Psoas muscle (tissue), 8 donors: ENCODE data around the gene ACVR1B. TPM values are rescaled to one million over a fixed set of nuclear protein-coding genes. Genes with fewer than 3 reads are reported as not detected.

ENCODE experiments used
- ATAC-seq, 4 donors: fragments of 200-7000 bp; cut with Tn5 transposase; one replicate each; pipeline ENCODE4 v1.9.1; 2020; ENCODE audit warnings: moderate library complexity in 3 of 4, mild to moderate bottlenecking in 2 of 4
- DNase-seq, 2 donors: peaks; one replicate each; pipeline ENCODE4 v3.0.0-alpha.2; 2020
- H3K27ac ChIP-seq: fragments of 200-600 bp; one replicate; pipeline ENCODE4 v1.8.0; 2022
- H3K27me3 ChIP-seq, 3 donors: fragments of 200-600 bp in 1 of 3; one replicate each; pipeline versions ENCODE4 v1.6.1 to v1.8.0; 2013 to 2022; ENCODE audit warnings: low read length in 2 of 3, mild to moderate bottlenecking in 2 of 3, moderate library complexity in 1 of 3; ENCODE audit not compliant: insufficient read depth in 3 of 3
- H3K36me3 ChIP-seq, 2 donors: fragments of 200-600 bp in 1 of 2; one replicate each; pipeline versions ENCODE4 v1.6.1 to v1.8.0; 2013 to 2022; ENCODE audit warnings: low read depth in 1 of 2, mild to moderate bottlenecking in 1 of 2, moderate library complexity in 1 of 2; ENCODE audit not compliant: insufficient read depth in 1 of 2
- H3K4me1 ChIP-seq: fragments of 200-600 bp; one replicate; pipeline ENCODE4 v1.8.0; 2022
- H3K4me3 ChIP-seq: fragments of 200-600 bp; one replicate; pipeline ENCODE4 v1.8.0; 2022; ENCODE audit warnings: mild to moderate bottlenecking
- H3K9me3 ChIP-seq: fragments of 200-600 bp; one replicate; pipeline ENCODE4 v1.8.0; 2022
- WGBS, 3 donors: extraction: QIAGEN DNeasy Blood & Tissue Kit; methylation state at CpG; one replicate each; pipeline versions ENCODE4 v1.1.6 to v1.1.7; 2013; 5-methylcytosine and 5-hydroxymethylcytosine counted together
- intact Hi-C, 2 donors: fragments of 100-400 bp; cut with DNase I; formaldehyde crosslinking; loops; one replicate each; pipeline versions ENCODE4 v1.11.0 to v1.14.2; 2022
- polyA plus RNA-seq, 3 donors: library from polyadenylated mRNA; stranded (reverse); fragments of 200-250 nt; gene quantifications; one replicate each; pipeline ENCODE4 v1.2.3, GENCODE V29; 2013
- total RNA-seq, 4 donors: library from RNA; stranded (reverse); fragmentation: NEBNext Ultra II Directional in 2 of 4; extraction: Animal tissue kit (Norgen Biotek cat#: 25700) in 2 of 4; gene quantifications; one replicate each; pipeline versions ENCODE4 v1.2.1 to v1.2.4, GENCODE V29; 2021 to 2023
- TF ChIP-seq, protein P1 (sequence below): fragments of 200-600 bp; IDR thresholded peaks from one replicate; pipeline ENCODE4 v1.8.0; 2022; ENCODE audit warnings: antibody characterized with exemption
- donor health status: healthy with polysubstance abuse.
- donor health status: DM: no; HTN: no; CAD: no; lungs with moderate emphysema.
- donor health status: Bipolar disorder and iron deficiency.
- donor health status: healthy.
- donor health status: DM: yes; HTN: yes; CAD: no.
- donor health status: DM: no; HTN: no; CAD: no.
- donor health status: DM: no; HTN: no; CAD: no.
- donor health status: DM: yes; HTN: yes; CAD: no.

Gene ACVR1B
- total and polyA plus RNA-seq, 7 donors = 5.8 to 16.6 (median 12.7) TPM

DNA sequence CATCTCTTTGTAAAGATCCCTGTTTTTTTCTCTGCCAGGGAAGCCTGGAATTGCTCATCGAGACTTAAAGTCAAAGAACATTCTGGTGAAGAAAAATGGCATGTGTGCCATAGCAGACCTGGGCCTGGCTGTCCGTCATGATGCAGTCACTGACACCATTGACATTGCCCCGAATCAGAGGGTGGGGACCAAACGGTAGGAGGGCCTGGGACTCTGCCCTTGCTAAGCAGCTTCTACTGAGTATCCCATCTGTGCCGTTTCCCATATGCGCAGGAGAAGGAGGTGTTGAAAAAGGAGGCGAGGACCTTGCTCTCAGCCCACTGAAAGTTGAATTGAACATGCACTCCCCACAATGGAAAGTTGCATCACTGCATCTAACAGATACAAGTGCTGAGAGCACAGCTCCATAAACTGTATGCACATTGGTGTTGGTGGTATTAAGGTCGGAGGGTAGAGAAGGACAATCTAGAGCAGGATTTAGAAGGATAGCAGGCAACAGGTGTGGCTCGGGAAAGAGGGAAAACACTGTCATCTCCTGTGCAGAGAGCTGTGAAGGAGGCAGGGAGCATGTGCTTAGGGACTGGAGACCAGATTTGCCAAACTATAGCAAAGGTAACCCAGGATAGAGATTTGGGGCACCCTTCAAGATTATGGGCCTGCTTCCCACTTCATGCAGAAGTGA lies 33.8 kb downstream of the ACVR1B start:
- Histone ChIP-seq H3K27ac (no peak overlapping the region), H3K9me3 (no peaks in the 10 kb centered on the region), H3K4me3 (no peak overlapping the region), H3K27me3 (no peaks in the 10 kb centered on the region), H3K36me3 (peaks cover 4 to 85% of the 10 kb centered on the region in 2 donors), H3K4me1 (no peaks in the 10 kb centered on the region)
- WGBS, 3 donors = 81 to 86% (median 82%) methylated on average over 9 of the region's 9 CpGs
- intact Hi-C loops = no loop called here
- ATAC-seq (no peak), DNase-seq (no peak)
- TF ChIP-seq, protein P1, sequence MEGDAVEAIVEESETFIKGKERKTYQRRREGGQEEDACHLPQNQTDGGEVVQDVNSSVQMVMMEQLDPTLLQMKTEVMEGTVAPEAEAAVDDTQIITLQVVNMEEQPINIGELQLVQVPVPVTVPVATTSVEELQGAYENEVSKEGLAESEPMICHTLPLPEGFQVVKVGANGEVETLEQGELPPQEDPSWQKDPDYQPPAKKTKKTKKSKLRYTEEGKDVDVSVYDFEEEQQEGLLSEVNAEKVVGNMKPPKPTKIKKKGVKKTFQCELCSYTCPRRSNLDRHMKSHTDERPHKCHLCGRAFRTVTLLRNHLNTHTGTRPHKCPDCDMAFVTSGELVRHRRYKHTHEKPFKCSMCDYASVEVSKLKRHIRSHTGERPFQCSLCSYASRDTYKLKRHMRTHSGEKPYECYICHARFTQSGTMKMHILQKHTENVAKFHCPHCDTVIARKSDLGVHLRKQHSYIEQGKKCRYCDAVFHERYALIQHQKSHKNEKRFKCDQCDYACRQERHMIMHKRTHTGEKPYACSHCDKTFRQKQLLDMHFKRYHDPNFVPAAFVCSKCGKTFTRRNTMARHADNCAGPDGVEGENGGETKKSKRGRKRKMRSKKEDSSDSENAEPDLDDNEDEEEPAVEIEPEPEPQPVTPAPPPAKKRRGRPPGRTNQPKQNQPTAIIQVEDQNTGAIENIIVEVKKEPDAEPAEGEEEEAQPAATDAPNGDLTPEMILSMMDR = no peak

DNA sequence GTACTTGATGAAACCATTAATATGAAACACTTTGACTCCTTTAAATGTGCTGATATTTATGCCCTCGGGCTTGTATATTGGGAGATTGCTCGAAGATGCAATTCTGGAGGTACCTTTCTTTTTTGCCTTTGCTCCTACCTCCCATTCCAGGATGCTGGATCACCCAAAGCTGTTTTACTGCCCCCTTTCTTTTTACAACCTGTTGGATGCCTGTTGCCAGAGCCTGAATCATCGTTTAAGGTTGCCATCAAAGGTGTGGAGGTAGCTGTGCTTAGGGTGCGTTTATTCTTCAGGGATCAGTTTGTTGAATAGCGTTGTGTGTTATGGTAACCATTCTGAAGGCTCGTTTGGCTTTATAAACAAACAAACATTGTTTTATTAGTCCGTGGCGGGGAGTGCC lies 35.3 kb downstream of the ACVR1B start:
- no peak for DNase-seq
- H3K27me3 ChIP-seq = no peaks in the 10 kb centered on the region
- TF ChIP-seq, protein P1 = no peak
- H3K9me3 ChIP-seq = no peaks in the 10 kb centered on the region
- peaks cover 4 to 87% of the 10 kb centered on the region in 2 donors for H3K36me3 ChIP-seq
- WGBS, 3 donors = 78 to 85% (median 78%) methylated on average over 8 of the region's 8 CpGs
- no peak overlapping the region for H3K27ac ChIP-seq
- intact Hi-C loops = no loop called here
- no peaks in the 10 kb centered on the region for H3K4me1 ChIP-seq
- no peak overlapping the region for H3K4me3 ChIP-seq
- no peak for ATAC-seq

DNA sequence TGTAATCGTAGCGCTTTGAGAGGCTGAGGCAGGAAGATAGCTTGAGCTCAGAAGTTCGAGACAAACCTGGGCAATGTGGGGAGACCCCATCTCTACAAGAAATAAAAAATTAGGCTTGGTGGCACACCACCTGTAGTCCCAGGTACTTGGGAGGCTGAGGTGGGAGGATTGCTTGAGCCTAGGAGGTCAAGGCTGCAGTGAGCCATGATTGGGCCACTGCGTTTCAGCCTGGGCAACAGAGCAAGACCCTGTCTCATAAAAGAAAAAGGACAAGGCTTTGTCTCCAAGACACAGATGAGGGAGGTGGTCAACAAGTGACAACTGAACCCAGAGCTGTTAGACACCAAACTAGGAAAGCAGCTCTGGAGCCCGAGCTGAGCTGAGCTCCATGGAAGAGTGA lies 40.7 kb downstream of the ACVR1B start:
- Histone ChIP-seq H3K36me3 (peaks cover 0 to 83% of the 10 kb centered on the region in 2 donors), H3K4me3 (no peak overlapping the region), H3K4me1 (no peaks in the 10 kb centered on the region), H3K9me3 (no peaks in the 10 kb centered on the region), H3K27me3 (no peaks in the 10 kb centered on the region), H3K27ac (no peak overlapping the region)
- intact Hi-C loops = no loop called here
- no peak for ATAC-seq
- WGBS, 3 donors = 87 to 90% (median 87%) methylated on average over 5 of the region's 5 CpGs
- TF ChIP-seq, protein P1 = no peak
- DNase-seq = no peak

DNA sequence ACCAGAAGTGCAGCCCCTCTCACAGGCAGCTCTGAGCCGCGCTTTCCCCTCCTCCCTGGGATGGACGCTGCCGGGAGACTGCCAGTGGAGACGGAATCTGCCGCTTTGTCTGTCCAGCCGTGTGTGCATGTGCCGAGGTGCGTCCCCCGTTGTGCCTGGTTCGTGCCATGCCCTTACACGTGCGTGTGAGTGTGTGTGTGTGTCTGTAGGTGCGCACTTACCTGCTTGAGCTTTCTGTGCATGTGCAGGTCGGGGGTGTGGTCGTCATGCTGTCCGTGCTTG lies 43.0 kb downstream of the ACVR1B start:
- ATAC-seq (no peak), DNase-seq (no peak)
- H3K27ac ChIP-seq = no peak overlapping the region
- H3K4me3 ChIP-seq = no peak overlapping the region
- H3K4me1 ChIP-seq = no peaks in the 10 kb centered on the region
- TF ChIP-seq, protein P1 = no peak
- WGBS, 3 donors = 93 to 100% (median 95%) methylated on average over 17 of the region's 17 CpGs
- H3K9me3 ChIP-seq = no peaks in the 10 kb centered on the region
- intact Hi-C loops = no loop called here
- no peaks in the 10 kb centered on the region for H3K27me3 ChIP-seq
- H3K36me3 ChIP-seq = peaks cover 0 to 79% of the 10 kb centered on the region in 2 donors

DNA sequence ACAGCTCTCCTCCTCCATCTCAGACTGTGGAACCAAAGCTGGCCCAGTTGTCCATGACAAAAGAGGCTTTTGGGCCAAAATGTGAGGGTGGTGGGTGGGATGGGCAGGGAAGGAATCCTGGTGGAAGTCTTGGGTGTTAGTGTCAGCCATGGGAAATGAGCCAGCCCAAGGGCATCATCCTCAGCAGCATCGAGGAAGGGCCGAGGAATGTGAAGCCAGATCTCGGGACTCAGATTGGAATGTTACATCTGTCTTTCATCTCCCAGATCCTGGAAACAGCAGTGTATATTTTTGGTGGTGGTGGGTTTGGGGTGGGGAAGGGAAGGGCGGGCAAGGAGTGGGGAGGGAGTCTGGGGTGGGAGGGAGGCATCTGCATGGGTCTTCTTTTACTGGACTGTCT lies 43.5 kb downstream of the ACVR1B start:
- DNase-seq (no peak), ATAC-seq (no peak)
- H3K4me3 ChIP-seq = no peak overlapping the region
- H3K4me1 ChIP-seq = no peaks in the 10 kb centered on the region
- H3K27me3 ChIP-seq = no peaks in the 10 kb centered on the region
- no peak overlapping the region for H3K27ac ChIP-seq
- no peaks in the 10 kb centered on the region for H3K9me3 ChIP-seq
- H3K36me3 ChIP-seq = peaks cover 0 to 77% of the 10 kb centered on the region in 2 donors
- intact Hi-C loops = no loop called here
- TF ChIP-seq, protein P1 = no peak
- WGBS, 3 donors = 66 to 80% (median 71%) methylated on average over 4 of the region's 4 CpGs
